HepG2 (cell line): ENCODE measurements around the gene KHNYN. TPM values are rescaled to one million over a fixed set of nuclear protein-coding genes. Genes with fewer than 3 reads are reported as not detected.

ENCODE experiments used
- HDAC2 ChIP-seq: sonication (generic); formaldehyde crosslinking; IDR thresholded peaks from 2 replicates; pipeline ENCODE4 v1.4.0; 2020; ENCODE audit warnings: missing genetic modification reagents
- MEIS2 ChIP-seq: sonication (generic); formaldehyde crosslinking; IDR thresholded peaks from 2 replicates; pipeline ENCODE4 v1.9.0; 2021; ENCODE audit warnings: mild to moderate bottlenecking, missing genetic modification reagents
- PCBP1 ChIP-seq: fragments of 200-400 bp; formaldehyde crosslinking; IDR thresholded peaks from 2 replicates; pipeline ENCODE4 v1.6.1; 2017; ENCODE audit warnings: mild to moderate bottlenecking, low read depth, low read length, borderline replicate concordance
- RBM22 ChIP-seq: fragments of 200-400 bp; formaldehyde crosslinking; optimal IDR thresholded peaks from 2 replicates; pipeline ENCODE3; 2017; ENCODE audit warnings: mild to moderate bottlenecking, low read length, moderate library complexity
- RXRB ChIP-seq: IDR thresholded peaks from 2 replicates; pipeline ENCODE4 v1.6.1; 2016; ENCODE audit warnings: borderline replicate concordance, missing genetic modification reagents, missing compliant biosample characterization
- TAF15 ChIP-seq: fragments of 200-400 bp; formaldehyde crosslinking; IDR thresholded peaks from one replicate; pipeline ENCODE4 v1.6.1; 2018; ENCODE audit warnings: mild to moderate bottlenecking, low read depth, low read length; ENCODE audit not compliant: poor library complexity, severe bottlenecking
- THAP11 ChIP-seq: IDR thresholded peaks from 2 replicates; pipeline ENCODE4 v1.6.1; 2016; ENCODE audit warnings: missing biosample characterization, missing genetic modification reagents
- TSC22D2 ChIP-seq: sonication (generic); formaldehyde crosslinking; IDR thresholded peaks from 2 replicates; pipeline ENCODE4 v1.5.1; 2020; ENCODE audit warnings: missing genetic modification reagents, mild to moderate bottlenecking, borderline replicate concordance
- XRCC5 ChIP-seq: fragments of 200-400 bp; formaldehyde crosslinking; optimal IDR thresholded peaks from 2 replicates; pipeline ENCODE3; 2017; ENCODE audit warnings: mild to moderate bottlenecking, low read length
- ZNF160 ChIP-seq: sonication (generic); formaldehyde crosslinking; IDR thresholded peaks from 2 replicates; pipeline ENCODE4 v1.8.0; 2022; ENCODE audit warnings: mild to moderate bottlenecking, inconsistent platforms, missing genetic modification reagents
- ZNF572 ChIP-seq: sonication (generic); formaldehyde crosslinking; IDR thresholded peaks from 2 replicates; pipeline ENCODE4 v1.5.1; 2020; ENCODE audit warnings: mild to moderate bottlenecking, missing genetic modification reagents
- ZNF598 ChIP-seq: sonication (generic); formaldehyde crosslinking; IDR thresholded peaks from 2 replicates; pipeline ENCODE4 v1.5.1; 2020; ENCODE audit warnings: mild to moderate bottlenecking, missing genetic modification reagents, borderline replicate concordance
- polyA plus RNA-seq, 8 experiments: library from polyadenylated mRNA; depleted of rRNA in 3 of 8; stranded (reverse) in 7 of 8; unstranded in 1 of 8; fragments of >200 nt; fragmentation: Illumina TruSeq in 4 of 8; extraction: Trizol in 4 of 8; gene quantifications; 2 replicates each; pipeline versions ENCODE4 v1.2.1 to v1.2.3, GENCODE V29; 2011 to 2016; ENCODE audit warnings: low read depth in 4 of 8, missing spikeins in 1 of 8, mixed read lengths in 1 of 8; ENCODE audit not compliant: insufficient read depth in 1 of 8
- total RNA-seq, 5 experiments: library from RNA; depleted of rRNA; stranded (reverse); fragments of >200 nt; fragmentation: Illumina TruSeq; extraction: Trizol; gene quantifications; 2 replicates each; pipeline ENCODE4 v1.2.3, GENCODE V29; 2016; ENCODE audit warnings: low read depth in 1 of 5
- TF ChIP-seq, protein P1 (sequence below): sonication (generic); formaldehyde crosslinking; IDR thresholded peaks from 2 replicates; pipeline ENCODE4 v1.8.0; 2022; ENCODE audit warnings: mild to moderate bottlenecking, missing genetic modification reagents; ENCODE audit not compliant: insufficient replicate concordance
- TF ChIP-seq, protein P2 (sequence below): sonication (generic); formaldehyde crosslinking; IDR thresholded peaks from 2 replicates; pipeline ENCODE4 v1.9.0; 2021; ENCODE audit warnings: missing genetic modification reagents, borderline replicate concordance
- TF ChIP-seq, protein P3 (sequence below): sonication (generic); formaldehyde crosslinking; IDR thresholded peaks from 2 replicates; pipeline ENCODE4 v1.4.0; 2020; ENCODE audit warnings: low read depth, mild to moderate bottlenecking, missing genetic modification reagents
- TF ChIP-seq, protein P4 (sequence below): sonication (generic); formaldehyde crosslinking; IDR thresholded peaks from 2 replicates; pipeline ENCODE4 v1.5.0; 2020; ENCODE audit warnings: mild to moderate bottlenecking, missing genetic modification reagents, moderate library complexity
- TF ChIP-seq, protein P5 (sequence below): sonication (generic); formaldehyde crosslinking; IDR thresholded peaks from 2 replicates; pipeline ENCODE4 v1.5.1; 2020; ENCODE audit warnings: missing genetic modification reagents, mild to moderate bottlenecking, borderline replicate concordance

Gene KHNYN
- total and polyA plus RNA-seq, 2 of the 13 experiments (the other 11 are each of a cell fraction or from before 2014, with no cell fraction given): 52.8 to 75.7 TPM

DNA sequence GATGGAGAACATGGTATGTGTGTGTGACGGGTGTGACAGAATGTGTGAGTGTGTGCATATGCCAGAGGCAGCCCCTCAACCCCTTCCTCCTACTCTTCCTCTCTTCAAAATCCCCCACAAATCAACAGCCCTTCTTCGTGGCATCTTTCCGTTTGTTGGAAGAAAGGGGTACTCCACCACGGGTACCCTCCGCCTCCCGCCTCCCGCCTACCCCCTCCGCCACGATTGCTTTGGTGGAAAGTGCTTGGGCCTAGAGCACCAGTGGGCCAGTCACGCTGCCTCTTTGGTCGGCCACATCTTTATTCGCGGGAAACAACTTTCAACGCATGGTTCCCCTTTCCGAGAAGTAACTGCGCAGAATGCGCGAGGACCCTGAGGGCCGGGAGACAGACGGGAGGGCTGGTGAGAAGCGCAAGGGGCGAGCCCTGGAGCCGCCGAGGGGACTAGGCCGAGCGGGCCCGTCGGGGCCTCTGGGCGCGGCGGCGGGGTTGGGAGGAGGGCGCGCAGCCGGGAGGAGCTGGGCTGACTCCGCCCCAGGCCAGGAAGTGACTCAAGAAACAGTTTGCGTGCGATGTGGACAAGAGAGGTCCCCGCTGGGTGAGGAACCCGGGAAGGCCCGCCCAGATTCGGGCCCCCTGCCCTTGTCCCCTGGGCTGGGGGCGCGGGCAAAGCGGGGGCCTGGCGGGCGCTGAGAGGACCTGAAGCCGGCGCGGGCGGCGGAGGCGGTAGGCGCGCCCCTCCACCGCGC, at the start of gene KHNYN, which contains the start of gene CBLN3 (continued):
- TF ChIP-seq, protein P1, sequence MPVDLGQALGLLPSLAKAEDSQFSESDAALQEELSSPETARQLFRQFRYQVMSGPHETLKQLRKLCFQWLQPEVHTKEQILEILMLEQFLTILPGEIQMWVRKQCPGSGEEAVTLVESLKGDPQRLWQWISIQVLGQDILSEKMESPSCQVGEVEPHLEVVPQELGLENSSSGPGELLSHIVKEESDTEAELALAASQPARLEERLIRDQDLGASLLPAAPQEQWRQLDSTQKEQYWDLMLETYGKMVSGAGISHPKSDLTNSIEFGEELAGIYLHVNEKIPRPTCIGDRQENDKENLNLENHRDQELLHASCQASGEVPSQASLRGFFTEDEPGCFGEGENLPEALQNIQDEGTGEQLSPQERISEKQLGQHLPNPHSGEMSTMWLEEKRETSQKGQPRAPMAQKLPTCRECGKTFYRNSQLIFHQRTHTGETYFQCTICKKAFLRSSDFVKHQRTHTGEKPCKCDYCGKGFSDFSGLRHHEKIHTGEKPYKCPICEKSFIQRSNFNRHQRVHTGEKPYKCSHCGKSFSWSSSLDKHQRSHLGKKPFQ: no peak
- TF ChIP-seq RXRB (CRISPR knock-in tag): peak; percentile 67; the same call in 1 of the 2 replicates
- TF ChIP-seq PCBP1: peak; percentile 73
- peak; percentile 63 for TF ChIP-seq XRCC5
- TF ChIP-seq RBM22: peak; percentile 51
- TF ChIP-seq, protein P2, sequence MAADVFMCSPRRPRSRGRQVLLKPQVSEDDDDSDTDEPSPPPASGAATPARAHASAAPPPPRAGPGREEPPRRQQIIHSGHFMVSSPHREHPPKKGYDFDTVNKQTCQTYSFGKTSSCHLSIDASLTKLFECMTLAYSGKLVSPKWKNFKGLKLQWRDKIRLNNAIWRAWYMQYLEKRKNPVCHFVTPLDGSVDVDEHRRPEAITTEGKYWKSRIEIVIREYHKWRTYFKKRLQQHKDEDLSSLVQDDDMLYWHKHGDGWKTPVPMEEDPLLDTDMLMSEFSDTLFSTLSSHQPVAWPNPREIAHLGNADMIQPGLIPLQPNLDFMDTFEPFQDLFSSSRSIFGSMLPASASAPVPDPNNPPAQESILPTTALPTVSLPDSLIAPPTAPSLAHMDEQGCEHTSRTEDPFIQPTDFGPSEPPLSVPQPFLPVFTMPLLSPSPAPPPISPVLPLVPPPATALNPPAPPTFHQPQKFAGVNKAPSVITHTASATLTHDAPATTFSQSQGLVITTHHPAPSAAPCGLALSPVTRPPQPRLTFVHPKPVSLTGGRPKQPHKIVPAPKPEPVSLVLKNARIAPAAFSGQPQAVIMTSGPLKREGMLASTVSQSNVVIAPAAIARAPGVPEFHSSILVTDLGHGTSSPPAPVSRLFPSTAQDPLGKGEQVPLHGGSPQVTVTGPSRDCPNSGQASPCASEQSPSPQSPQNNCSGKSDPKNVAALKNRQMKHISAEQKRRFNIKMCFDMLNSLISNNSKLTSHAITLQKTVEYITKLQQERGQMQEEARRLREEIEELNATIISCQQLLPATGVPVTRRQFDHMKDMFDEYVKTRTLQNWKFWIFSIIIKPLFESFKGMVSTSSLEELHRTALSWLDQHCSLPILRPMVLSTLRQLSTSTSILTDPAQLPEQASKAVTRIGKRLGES: peak; percentile 29; the same call in 1 of the 2 replicates
- TF ChIP-seq, protein P3, sequence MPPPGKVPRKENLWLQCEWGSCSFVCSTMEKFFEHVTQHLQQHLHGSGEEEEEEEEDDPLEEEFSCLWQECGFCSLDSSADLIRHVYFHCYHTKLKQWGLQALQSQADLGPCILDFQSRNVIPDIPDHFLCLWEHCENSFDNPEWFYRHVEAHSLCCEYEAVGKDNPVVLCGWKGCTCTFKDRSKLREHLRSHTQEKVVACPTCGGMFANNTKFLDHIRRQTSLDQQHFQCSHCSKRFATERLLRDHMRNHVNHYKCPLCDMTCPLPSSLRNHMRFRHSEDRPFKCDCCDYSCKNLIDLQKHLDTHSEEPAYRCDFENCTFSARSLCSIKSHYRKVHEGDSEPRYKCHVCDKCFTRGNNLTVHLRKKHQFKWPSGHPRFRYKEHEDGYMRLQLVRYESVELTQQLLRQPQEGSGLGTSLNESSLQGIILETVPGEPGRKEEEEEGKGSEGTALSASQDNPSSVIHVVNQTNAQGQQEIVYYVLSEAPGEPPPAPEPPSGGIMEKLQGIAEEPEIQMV (CRISPR knock-in tag): 0 out of 2 replicates have a peak, but pooled peaks have one; percentile 43
- TF ChIP-seq, protein P4, sequence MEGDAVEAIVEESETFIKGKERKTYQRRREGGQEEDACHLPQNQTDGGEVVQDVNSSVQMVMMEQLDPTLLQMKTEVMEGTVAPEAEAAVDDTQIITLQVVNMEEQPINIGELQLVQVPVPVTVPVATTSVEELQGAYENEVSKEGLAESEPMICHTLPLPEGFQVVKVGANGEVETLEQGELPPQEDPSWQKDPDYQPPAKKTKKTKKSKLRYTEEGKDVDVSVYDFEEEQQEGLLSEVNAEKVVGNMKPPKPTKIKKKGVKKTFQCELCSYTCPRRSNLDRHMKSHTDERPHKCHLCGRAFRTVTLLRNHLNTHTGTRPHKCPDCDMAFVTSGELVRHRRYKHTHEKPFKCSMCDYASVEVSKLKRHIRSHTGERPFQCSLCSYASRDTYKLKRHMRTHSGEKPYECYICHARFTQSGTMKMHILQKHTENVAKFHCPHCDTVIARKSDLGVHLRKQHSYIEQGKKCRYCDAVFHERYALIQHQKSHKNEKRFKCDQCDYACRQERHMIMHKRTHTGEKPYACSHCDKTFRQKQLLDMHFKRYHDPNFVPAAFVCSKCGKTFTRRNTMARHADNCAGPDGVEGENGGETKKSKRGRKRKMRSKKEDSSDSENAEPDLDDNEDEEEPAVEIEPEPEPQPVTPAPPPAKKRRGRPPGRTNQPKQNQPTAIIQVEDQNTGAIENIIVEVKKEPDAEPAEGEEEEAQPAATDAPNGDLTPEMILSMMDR: peak; percentile 23
- no peak for TF ChIP-seq ZNF572
- TF ChIP-seq, protein P5, sequence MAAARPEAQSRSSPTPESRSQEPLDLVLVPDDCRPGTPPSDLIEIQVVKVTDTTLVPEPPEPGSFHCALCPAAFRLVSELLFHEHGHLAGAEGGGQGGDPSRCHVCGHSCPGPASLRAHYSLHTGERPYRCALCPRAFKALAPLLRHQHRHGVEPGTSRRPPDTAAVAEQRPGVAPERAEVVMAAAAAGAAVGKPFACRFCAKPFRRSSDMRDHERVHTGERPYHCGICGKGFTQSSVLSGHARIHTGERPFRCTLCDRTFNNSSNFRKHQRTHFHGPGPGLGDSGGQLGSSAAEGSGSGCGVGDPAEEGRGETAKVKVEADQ: peak; percentile 96
- TF ChIP-seq ZNF160 (CRISPR knock-in tag): peak; percentile 92
- peak; percentile 84 for TF ChIP-seq THAP11 (CRISPR knock-in tag)
- peak; percentile 97 for TF ChIP-seq TAF15
- TF ChIP-seq MEIS2 (CRISPR knock-in tag): peak; percentile 85; the same call in 1 of the 2 replicates
- TF ChIP-seq HDAC2 (CRISPR knock-in tag): peak; percentile 75
- peak; percentile 97 for TF ChIP-seq ZNF598
- TF ChIP-seq TSC22D2: peak; percentile 68; the same call in 1 of the 2 replicates
